Neural progenitor cell (in vitro differentiated cells): Measurements from ENCODE around the gene RDH11. TPM values are rescaled to one million over a fixed set of nuclear protein-coding genes. Genes with fewer than 3 reads are reported as not detected.

Source experiments
- DNase-seq: peaks from one replicate; pipeline ENCODE4 v3.0.0-alpha.2; 2016; ENCODE audit warnings: low spot score
- H2AFZ ChIP-seq: fragments of 200-600 bp; sonication (generic); replicated peaks from 2 replicates; pipeline ENCODE4 v1.6.1; 2016; ENCODE audit warnings: antibody characterized with exemption
- H3F3A ChIP-seq: fragments of 200-600 bp; sonication (generic); 2 replicates; pipeline ENCODE4 v1.6.1; 2016; ENCODE audit warnings: antibody characterized with exemption, low read depth
- H3K27ac ChIP-seq: fragments of 200-600 bp; sonication (generic); 2 replicates; pipeline ENCODE4 v1.5.1; 2016; ENCODE audit warnings: mild to moderate bottlenecking
- H3K27me3 ChIP-seq: fragments of 200-600 bp; sonication (generic); 2 replicates; pipeline ENCODE4 v1.6.1; 2016; ENCODE audit warnings: mild to moderate bottlenecking, moderate library complexity
- H3K36me3 ChIP-seq: fragments of 200-600 bp; sonication (generic); 2 replicates; pipeline ENCODE4 v1.5.1; 2016
- H3K4me1 ChIP-seq: fragments of 200-600 bp; sonication (generic); 2 replicates; pipeline ENCODE4 v1.6.1; 2016; ENCODE audit warnings: mixed run types
- H3K4me2 ChIP-seq: fragments of 200-600 bp; sonication (generic); 2 replicates; pipeline ENCODE4 v1.6.1; 2016
- H3K4me3 ChIP-seq: fragments of 200-600 bp; sonication (generic); 2 replicates; pipeline ENCODE4 v1.5.1; 2016
- H3K79me2 ChIP-seq: fragments of 200-600 bp; sonication (generic); 2 replicates; pipeline ENCODE4 v1.6.1; 2016; ENCODE audit warnings: low read depth
- H3K9ac ChIP-seq: fragments of 200-600 bp; sonication (generic); 2 replicates; pipeline ENCODE4 v1.6.1; 2016
- H3K9me3 ChIP-seq: fragments of 200-600 bp; sonication (generic); 2 replicates; pipeline ENCODE4 v1.5.1; 2016; ENCODE audit warnings: low read depth
- H4K20me1 ChIP-seq: fragments of 200-600 bp; sonication (generic); 2 replicates; pipeline ENCODE4 v1.6.1; 2016; ENCODE audit warnings: low read depth
- H3K27ac Mint-ChIP-seq: 3 replicates; pipeline ENCODE4 v1.8.0; 2021; ENCODE audit warnings: mixed read lengths
- H3K27me3 Mint-ChIP-seq: 2 replicates; pipeline ENCODE4 v1.8.0; 2022; ENCODE audit warnings: low read depth, mild to moderate bottlenecking, inconsistent platforms, moderate library complexity, mixed read lengths; ENCODE audit not compliant: insufficient read depth
- H3K36me3 Mint-ChIP-seq: 3 replicates; pipeline ENCODE4 v1.8.0; 2021; ENCODE audit warnings: mixed read lengths
- H3K4me1 Mint-ChIP-seq: 3 replicates; pipeline ENCODE4 v1.8.0; 2021; ENCODE audit warnings: mixed read lengths
- H3K4me3 Mint-ChIP-seq: 3 replicates; pipeline ENCODE4 v1.8.0; 2021; ENCODE audit warnings: mild to moderate bottlenecking, moderate library complexity, mixed read lengths
- H3K9me3 Mint-ChIP-seq: 3 replicates; pipeline ENCODE4 v1.8.0; 2020; ENCODE audit warnings: mixed read lengths
- CTCF ChIP-seq: fragments of 200-600 bp; sonication (generic); IDR thresholded peaks from 2 replicates; pipeline ENCODE4 v1.5.1; 2017; ENCODE audit warnings: antibody characterized with exemption, mild to moderate bottlenecking
- EZH2 ChIP-seq: fragments of 200-600 bp; sonication (generic); IDR thresholded peaks from 2 replicates; pipeline ENCODE4 v1.6.1; 2017; ENCODE audit warnings: antibody characterized with exemption, mild to moderate bottlenecking, moderate library complexity
- EZH2phosphoT487 ChIP-seq: fragments of 200-600 bp; sonication (generic); IDR thresholded peaks from 2 replicates; pipeline ENCODE4 v1.6.1; 2017; ENCODE audit warnings: antibody characterized with exemption
- total RNA-seq: library from RNA; depleted of rRNA; stranded (reverse); fragments of >200 nt; gene quantifications from 2 replicates; pipeline ENCODE4 v1.2.3, GENCODE V29; 2015; ENCODE audit warnings: low replicate concordance

Gene RDH11
- total RNA-seq, 1 donor from 2014 or later, result 90.6 TPM

GRCh38 chr14:67683842-67684241 is 11.7 kb downstream of the RDH11 start:
- Histone ChIP-seq H3K79me2 (peaks cover 54% of the 10 kb centered on the region), H3K9me3 (no peaks in the 10 kb centered on the region), H2AFZ (no peak overlapping the region), H3K4me3 (no peak overlapping the region), H3F3A (no peaks in the 10 kb centered on the region), H4K20me1 (peaks cover 36% of the 10 kb centered on the region), H3K27ac (no peak overlapping the region), H3K27me3 (no peaks in the 10 kb centered on the region), H3K9ac (no peak overlapping the region), H3K4me2 (no peak overlapping the region), H3K36me3 (peaks cover 16% of the 10 kb centered on the region), H3K4me1 (no peaks in the 10 kb centered on the region)
- peaks cover 2% of the 10 kb centered on the region for H3K27me3 Mint-ChIP-seq
- no peaks in the 10 kb centered on the region for H3K4me1 Mint-ChIP-seq
- no peak overlapping the region for H3K27ac Mint-ChIP-seq
- no peak overlapping the region for H3K4me3 Mint-ChIP-seq
- no peaks in the 10 kb centered on the region for H3K9me3 Mint-ChIP-seq
- DNase-seq, result no peak
- H3K36me3 Mint-ChIP-seq, result peaks cover 53% of the 10 kb centered on the region
- TF ChIP-seq CTCF (no peak), EZH2phosphoT487 (no peak), EZH2 (no peak)

GRCh38 chr14:67680941-67681340 is 14.6 kb downstream of the RDH11 start:
- Mint-ChIP-seq H3K36me3 (peaks cover 47% of the 10 kb centered on the region), H3K4me1 (no peaks in the 10 kb centered on the region), H3K4me3 (no peak overlapping the region), H3K27me3 (peaks cover 2% of the 10 kb centered on the region), H3K27ac (no peak overlapping the region), H3K9me3 (no peaks in the 10 kb centered on the region)
- Histone ChIP-seq H3K27ac (no peak overlapping the region), H3K4me2 (no peak overlapping the region), H3K9me3 (no peaks in the 10 kb centered on the region), H2AFZ (no peak overlapping the region), H3K27me3 (no peaks in the 10 kb centered on the region), H3K9ac (no peak overlapping the region), H3K4me3 (no peak overlapping the region), H4K20me1 (peaks cover 35% of the 10 kb centered on the region), H3K4me1 (no peaks in the 10 kb centered on the region), H3K79me2 (peaks cover 44% of the 10 kb centered on the region), H3F3A (peaks cover 17% of the 10 kb centered on the region), H3K36me3 (peaks cover 16% of the 10 kb centered on the region)
- no peak for TF ChIP-seq EZH2phosphoT487
- no peak for TF ChIP-seq CTCF
- TF ChIP-seq EZH2, result no peak
- no peak for DNase-seq

- Histone ChIP-seq H3K4me3 (no peak overlapping the region), H3K4me1 (no peaks in the 10 kb centered on the region), H3K4me2 (no peak overlapping the region), H3K9ac (no peak overlapping the region), H3F3A (peaks cover 24% of the 10 kb centered on the region), H3K79me2 (peaks cover 38% of the 10 kb centered on the region), H2AFZ (no peak overlapping the region), H3K27ac (no peak overlapping the region), H3K27me3 (no peaks in the 10 kb centered on the region), H4K20me1 (peaks cover 40% of the 10 kb centered on the region), H3K36me3 (peaks cover 16% of the 10 kb centered on the region), H3K9me3 (no peaks in the 10 kb centered on the region)
- no peak for DNase-seq
- TF ChIP-seq CTCF (no peak), EZH2phosphoT487 (no peak), EZH2 (no peak)
- Mint-ChIP-seq H3K4me1 (peaks cover 5% of the 10 kb centered on the region), H3K9me3 (no peaks in the 10 kb centered on the region), H3K27me3 (peaks cover 2% of the 10 kb centered on the region), H3K27ac (no peak overlapping the region), H3K4me3 (no peak overlapping the region), H3K36me3 (peaks cover 42% of the 10 kb centered on the region)
Observed at GRCh38 chr14:67680121-67680602, 15.4 kb downstream of the RDH11 start.
